ENCODE measurements around the gene SUGCT. TPM values are rescaled to one million over a fixed set of nuclear protein-coding genes. Genes with fewer than 3 reads are reported as not detected.

The SUGCT gene
- total RNA-seq, 4 donors from 2014 or later: 0.83 to 7.1 (median 3.2) TPM

DNA sequence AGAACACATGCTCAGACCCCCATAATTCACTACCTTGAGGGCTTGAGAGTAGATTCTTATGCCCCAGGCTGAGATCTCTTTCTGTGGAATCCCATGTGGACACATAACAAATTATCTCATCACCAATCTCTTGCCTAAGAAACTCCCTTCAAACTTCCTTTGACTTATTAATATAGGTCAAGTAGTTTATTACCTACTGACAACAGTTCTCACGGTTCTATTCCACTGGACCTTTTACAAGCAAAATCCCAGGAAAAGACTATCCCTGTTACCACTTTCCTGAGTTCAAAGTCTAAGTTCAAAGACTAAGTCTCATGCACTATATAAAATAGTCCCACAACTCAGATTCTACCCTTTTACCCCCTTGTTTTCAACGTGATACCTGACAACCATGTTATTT is 754.7 kb downstream of the SUGCT start:
- peaks cover 0 to 5% (median 0%) of the 10 kb centered on the region in 3 donors for H3K4me1 ChIP-seq
- 81% methylated on average over 2 of the region's 2 CpGs for WGBS, 2 donors
- no peaks in the 10 kb centered on the region for H3K36me3 ChIP-seq
- H3K27ac ChIP-seq: no peak overlapping the region
- no peak for DNase-seq
- no peak for TF ChIP-seq POLR2A (IDR thresholded peaks at IDR 0.05)
- TF ChIP-seq, protein P1, sequence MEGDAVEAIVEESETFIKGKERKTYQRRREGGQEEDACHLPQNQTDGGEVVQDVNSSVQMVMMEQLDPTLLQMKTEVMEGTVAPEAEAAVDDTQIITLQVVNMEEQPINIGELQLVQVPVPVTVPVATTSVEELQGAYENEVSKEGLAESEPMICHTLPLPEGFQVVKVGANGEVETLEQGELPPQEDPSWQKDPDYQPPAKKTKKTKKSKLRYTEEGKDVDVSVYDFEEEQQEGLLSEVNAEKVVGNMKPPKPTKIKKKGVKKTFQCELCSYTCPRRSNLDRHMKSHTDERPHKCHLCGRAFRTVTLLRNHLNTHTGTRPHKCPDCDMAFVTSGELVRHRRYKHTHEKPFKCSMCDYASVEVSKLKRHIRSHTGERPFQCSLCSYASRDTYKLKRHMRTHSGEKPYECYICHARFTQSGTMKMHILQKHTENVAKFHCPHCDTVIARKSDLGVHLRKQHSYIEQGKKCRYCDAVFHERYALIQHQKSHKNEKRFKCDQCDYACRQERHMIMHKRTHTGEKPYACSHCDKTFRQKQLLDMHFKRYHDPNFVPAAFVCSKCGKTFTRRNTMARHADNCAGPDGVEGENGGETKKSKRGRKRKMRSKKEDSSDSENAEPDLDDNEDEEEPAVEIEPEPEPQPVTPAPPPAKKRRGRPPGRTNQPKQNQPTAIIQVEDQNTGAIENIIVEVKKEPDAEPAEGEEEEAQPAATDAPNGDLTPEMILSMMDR (IDR thresholded peaks at IDR 0.05): no peak
- H3K4me3 ChIP-seq: no peak overlapping the region
- H3K9me3 ChIP-seq: peaks cover 0 to 13% (median 6%) of the 10 kb centered on the region in 3 donors
- no peaks in the 10 kb centered on the region for H3K27me3 ChIP-seq
- intact Hi-C loops (cut with DNase I): no loop called here

DNA sequence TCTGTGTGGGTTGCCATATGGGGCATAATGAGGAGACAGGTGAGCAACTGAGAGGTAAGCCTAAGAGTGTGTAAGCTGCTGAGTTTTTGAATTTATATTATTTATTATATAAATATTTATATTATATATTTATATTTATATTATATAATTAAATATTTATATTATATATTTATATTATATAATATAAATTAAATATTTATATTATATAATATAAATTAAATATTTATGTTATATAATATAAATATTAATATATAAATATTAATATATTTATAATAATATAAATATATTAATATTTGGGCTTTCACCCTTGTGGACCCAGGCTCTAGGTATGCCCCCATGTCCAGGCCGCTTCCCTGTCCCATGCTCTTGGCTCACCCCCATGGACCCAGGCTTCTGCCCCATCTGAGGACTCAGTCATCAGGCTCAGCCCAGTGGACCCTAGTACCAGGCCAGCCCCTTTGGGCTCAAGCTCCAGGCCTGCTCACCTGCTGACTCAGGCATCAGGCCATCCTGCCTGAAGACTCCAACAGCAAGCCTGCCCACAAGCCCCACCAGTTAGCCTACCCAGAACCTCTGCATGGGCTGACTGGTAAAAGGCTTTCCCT is 755.4 kb downstream of the SUGCT start:
- Histone ChIP-seq H3K4me1 (peaks cover 0 to 5% (median 0%) of the 10 kb centered on the region in 3 donors), H3K27me3 (no peaks in the 10 kb centered on the region), H3K9me3 (peaks cover 0 to 13% (median 6%) of the 10 kb centered on the region in 3 donors), H3K27ac (no peak overlapping the region), H3K36me3 (no peaks in the 10 kb centered on the region), H3K4me3 (no peak overlapping the region)
- 81 to 100% methylated on average over 1 of the region's 1 CpG for WGBS, 2 donors
- no peak for DNase-seq
- intact Hi-C loops (cut with DNase I): no loop called here
- TF ChIP-seq, protein P1 (IDR thresholded peaks at IDR 0.05): no peak
- TF ChIP-seq POLR2A (IDR thresholded peaks at IDR 0.05): no peak

DNA sequence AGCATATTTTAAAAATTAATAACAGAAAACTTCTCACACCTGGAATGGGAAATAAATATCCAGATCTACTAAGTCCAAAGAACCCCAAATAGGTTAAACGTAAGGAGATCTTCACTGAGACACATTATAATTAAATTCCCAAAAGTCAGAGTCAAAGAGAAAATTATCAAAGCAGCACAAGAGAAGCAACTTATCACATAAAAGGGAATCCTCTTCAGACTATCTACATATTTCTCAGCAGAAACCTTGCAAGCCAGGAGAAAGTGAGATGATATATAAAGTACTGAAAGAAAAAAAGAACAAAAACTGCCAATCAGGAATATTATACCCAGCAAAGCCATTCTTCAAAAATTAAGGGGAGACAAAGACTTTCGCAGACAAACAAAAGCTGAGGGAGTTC is 756.4 kb downstream of the SUGCT start:
- DNase-seq: no peak
- peaks cover 0 to 16% (median 6%) of the 10 kb centered on the region in 3 donors for H3K9me3 ChIP-seq
- no peaks in the 10 kb centered on the region for H3K27me3 ChIP-seq
- H3K4me3 ChIP-seq: no peak overlapping the region
- WGBS, 2 donors: 83 to 98% methylated on average over 2 of the region's 2 CpGs
- intact Hi-C loops (cut with DNase I): no loop called here
- H3K4me1 ChIP-seq: peaks cover 0 to 5% (median 0%) of the 10 kb centered on the region in 3 donors
- H3K36me3 ChIP-seq: no peaks in the 10 kb centered on the region
- H3K27ac ChIP-seq: no peak overlapping the region
- TF ChIP-seq POLR2A (IDR thresholded peaks at IDR 0.05): no peak

DNA sequence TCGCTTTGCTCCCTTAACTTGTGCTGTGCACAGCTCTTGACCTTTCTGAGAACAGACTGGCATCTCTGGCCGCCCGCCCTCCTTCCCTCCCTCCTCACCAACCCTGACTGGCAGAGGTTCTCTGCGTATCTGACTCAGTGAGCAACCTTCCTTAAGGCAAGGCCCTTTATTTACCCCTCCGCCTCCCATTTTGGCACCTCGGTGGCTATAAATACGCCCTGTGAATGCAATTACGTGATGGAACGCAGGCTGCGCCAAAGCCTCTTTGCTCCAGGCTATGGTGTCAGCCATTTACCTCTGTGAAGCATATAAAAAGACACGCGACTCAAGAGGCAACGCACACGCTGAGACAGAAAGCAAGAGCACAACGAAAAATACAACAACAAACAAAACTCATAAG is 764.3 kb downstream of the SUGCT start:
- Histone ChIP-seq H3K9me3 (peaks cover 0 to 21% (median 0%) of the 10 kb centered on the region in 3 donors), H3K36me3 (no peaks in the 10 kb centered on the region), H3K4me1 (peaks cover 0 to 26% (median 3%) of the 10 kb centered on the region in 3 donors), H3K27ac (peak overlapping the region in 3 of 4 donors; percentile 75 to 88 (median 79)), H3K27me3 (no peaks in the 10 kb centered on the region), H3K4me3 (peak overlapping the region in 1 of 4 donors; percentile 49)
- no peak for TF ChIP-seq POLR2A (IDR thresholded peaks at IDR 0.05)
- TF ChIP-seq, protein P1 (IDR thresholded peaks at IDR 0.05): no peak
- 76 to 81% methylated on average over 15 of the region's 15 CpGs for WGBS, 2 donors
- intact Hi-C loops (cut with DNase I): no loop called here
- no peak for DNase-seq

DNA sequence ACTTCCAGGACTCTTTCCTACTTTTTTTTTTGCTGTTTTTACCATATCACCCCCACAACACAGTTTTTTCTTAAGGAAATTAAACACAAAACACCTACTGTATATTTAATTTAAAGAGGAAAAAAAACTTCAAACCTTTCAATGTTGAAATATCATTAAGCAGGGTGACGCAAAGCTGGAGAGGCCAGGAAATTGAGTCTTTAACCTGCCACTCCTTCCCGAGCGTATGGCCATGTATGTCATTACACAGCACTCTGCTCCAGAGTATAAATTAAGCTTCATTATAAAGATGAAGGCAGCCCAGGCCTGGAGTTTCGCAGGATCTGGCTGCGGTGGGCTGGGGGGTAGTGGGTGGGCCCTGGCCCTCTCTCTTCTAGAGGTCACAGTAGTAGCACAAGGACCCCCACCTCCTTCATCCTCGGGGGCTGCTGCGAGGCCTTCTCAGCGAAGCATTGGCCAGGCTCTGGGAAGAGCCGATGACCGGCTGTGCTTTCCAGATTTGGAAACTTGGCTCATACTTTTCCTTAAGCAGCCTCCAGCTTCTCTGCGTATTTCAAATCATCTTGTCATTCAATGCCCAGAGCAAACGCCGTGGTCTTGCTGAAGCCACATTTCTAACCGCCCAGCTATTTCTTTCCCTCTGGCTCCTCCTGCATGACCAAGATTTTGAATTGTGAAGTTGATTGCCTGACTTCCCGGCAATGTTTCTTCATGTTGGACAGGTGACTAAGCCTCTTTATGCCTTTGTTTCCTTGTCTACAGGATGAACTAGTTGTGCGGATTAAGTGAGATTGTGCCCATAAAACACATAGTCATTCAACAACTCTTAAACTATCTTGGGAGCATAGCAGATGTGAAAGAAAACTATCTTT is 765.1 kb downstream of the SUGCT start:
- WGBS, 2 donors: 50 to 56% methylated on average over 16 of the region's 16 CpGs

More for the DNA sequence above, 765.1 kb downstream of the SUGCT start:
- DNase-seq: no peak
- intact Hi-C loops (cut with DNase I): no loop called here
- Histone ChIP-seq H3K36me3 (no peaks in the 10 kb centered on the region), H3K9me3 (peaks cover 0 to 21% (median 0%) of the 10 kb centered on the region in 3 donors), H3K27ac (peak overlapping the region; percentile 48 to 88 (median 77)), H3K4me1 (peaks cover 0 to 26% (median 3%) of the 10 kb centered on the region in 3 donors), H3K4me3 (peak overlapping the region in 1 of 4 donors; percentile 49), H3K27me3 (no peaks in the 10 kb centered on the region)
- TF ChIP-seq POLR2A (IDR thresholded peaks at IDR 0.05): no peak
- TF ChIP-seq, protein P1 (IDR thresholded peaks at IDR 0.05): no peak
